GM23338 (cell line): ENCODE results near the gene RENBP.

Experiments used
- CREB1 ChIP-seq: fragments of 250-450 bp; sonication (Bioruptor Pico); IDR thresholded peaks from 2 replicates; pipeline ENCODE4 v1.5.0; 2020; ENCODE audit warnings: low read depth, mild to moderate bottlenecking, moderate library complexity
- EZH2 ChIP-seq: fragments of 200-600 bp; sonication (generic); IDR thresholded peaks from one replicate; pipeline ENCODE4 v1.8.0; 2017; ENCODE audit warnings: antibody characterized with exemption, mild to moderate bottlenecking, low read depth; ENCODE audit not compliant: unreplicated experiment
- EZH2phosphoT487 ChIP-seq: fragments of 200-600 bp; sonication (generic); IDR thresholded peaks from one replicate; pipeline ENCODE4 v1.8.1; 2018; ENCODE audit warnings: antibody characterized with exemption; ENCODE audit not compliant: unreplicated experiment
- JUNB ChIP-seq: IDR thresholded peaks from one replicate; pipeline ENCODE4 v1.6.1; 2016; ENCODE audit warnings: antibody characterized with exemption; ENCODE audit not compliant: unreplicated experiment
- POLR2AphosphoS5 ChIP-seq: IDR thresholded peaks from 2 replicates; pipeline ENCODE4 v1.6.1; 2016; ENCODE audit warnings: antibody characterized with exemption, low read depth
- REST ChIP-seq: IDR thresholded peaks from one replicate; pipeline ENCODE4 v1.6.1; 2018; ENCODE audit warnings: antibody characterized with exemption; ENCODE audit not compliant: unreplicated experiment
- TF ChIP-seq, protein P1 (sequence below), 2 experiments: fragments of 200-600 bp in 1 of 2; sonication (generic) in 1 of 2; conservative IDR thresholded peaks; 2 replicates each; pipeline versions ENCODE4 v1.5.1 to v1.6.1; 2016 to 2017; ENCODE audit warnings: antibody characterized with exemption in 2 of 2, low read depth in 2 of 2, mild to moderate bottlenecking in 2 of 2, moderate library complexity in 1 of 2

DNA sequence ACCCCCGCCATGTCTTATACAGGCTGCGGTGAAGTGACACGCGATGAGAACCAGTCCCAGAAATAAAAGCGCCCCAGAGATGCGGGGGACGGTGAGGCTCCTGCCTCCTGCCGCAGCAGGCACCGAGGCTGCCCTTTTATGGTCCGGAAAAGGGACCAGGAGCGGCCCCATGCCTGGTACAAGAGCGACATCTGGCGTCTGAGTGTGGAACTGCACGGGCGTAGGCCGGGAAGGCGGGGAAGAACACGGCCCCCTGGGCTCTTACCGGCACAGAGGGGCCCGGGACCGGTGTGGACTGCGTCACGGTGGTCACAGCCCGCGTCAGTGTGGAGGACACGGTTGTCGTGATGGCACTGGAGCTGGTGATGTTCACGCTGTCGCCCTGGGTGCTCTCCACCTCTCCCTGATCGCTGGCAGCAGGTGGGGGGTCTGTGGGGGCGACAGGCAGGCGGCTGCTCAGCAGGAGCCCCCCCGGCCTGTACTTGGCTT lies 8.9 kb upstream of the RENBP start:
- TF ChIP-seq EZH2 (no peak), REST (no peak), POLR2AphosphoS5 (no peak), CREB1 (no peak), JUNB (no peak), EZH2phosphoT487 (no peak)
- TF ChIP-seq, protein P1, sequence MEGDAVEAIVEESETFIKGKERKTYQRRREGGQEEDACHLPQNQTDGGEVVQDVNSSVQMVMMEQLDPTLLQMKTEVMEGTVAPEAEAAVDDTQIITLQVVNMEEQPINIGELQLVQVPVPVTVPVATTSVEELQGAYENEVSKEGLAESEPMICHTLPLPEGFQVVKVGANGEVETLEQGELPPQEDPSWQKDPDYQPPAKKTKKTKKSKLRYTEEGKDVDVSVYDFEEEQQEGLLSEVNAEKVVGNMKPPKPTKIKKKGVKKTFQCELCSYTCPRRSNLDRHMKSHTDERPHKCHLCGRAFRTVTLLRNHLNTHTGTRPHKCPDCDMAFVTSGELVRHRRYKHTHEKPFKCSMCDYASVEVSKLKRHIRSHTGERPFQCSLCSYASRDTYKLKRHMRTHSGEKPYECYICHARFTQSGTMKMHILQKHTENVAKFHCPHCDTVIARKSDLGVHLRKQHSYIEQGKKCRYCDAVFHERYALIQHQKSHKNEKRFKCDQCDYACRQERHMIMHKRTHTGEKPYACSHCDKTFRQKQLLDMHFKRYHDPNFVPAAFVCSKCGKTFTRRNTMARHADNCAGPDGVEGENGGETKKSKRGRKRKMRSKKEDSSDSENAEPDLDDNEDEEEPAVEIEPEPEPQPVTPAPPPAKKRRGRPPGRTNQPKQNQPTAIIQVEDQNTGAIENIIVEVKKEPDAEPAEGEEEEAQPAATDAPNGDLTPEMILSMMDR (conservative IDR thresholded peaks at IDR 0.05; ENCODE audit: low read depth in 2 of 2) = peak; percentile 67 to 85
